Measurements from ENCODE around the gene AGL.

Gene AGL

GRCh38 chr1:99849744-99850458 lies at the start of gene AGL:
AGL (plus strand) TSS chr1:99850361; CDS start chr1:99851043, 682 bp downstream.
- H3K4me3 ChIP-seq (ENCODE audit: low read depth, low read length), result peak within 1 kb of the TSS; percentile 55
- H3K27me3 ChIP-seq (ENCODE audit: insufficient read depth, low read depth, severe bottlenecking), result no peaks in the 10 kb centered on the region
- TF ChIP-seq CTCF (IDR thresholded peaks at IDR 0.05; ENCODE audit: low read depth, low read length), result no peak
- DNase-seq, result peak; percentile 86
- H3K27ac ChIP-seq, result peak within 1 kb of the TSS; percentile 81
- peaks cover 6% of the 10 kb centered on the region for H3K36me3 ChIP-seq
- H3K9me3 ChIP-seq (ENCODE audit: severe bottlenecking), result no peaks in the 10 kb centered on the region

GRCh38 chr1:99801584-99801983 lies 48.6 kb upstream of the AGL start:
- H3K27me3 ChIP-seq (ENCODE audit: insufficient read depth, low read depth, severe bottlenecking), result no peaks in the 10 kb centered on the region
- no peaks in the 10 kb centered on the region for H3K9me3 ChIP-seq (ENCODE audit: severe bottlenecking)
- H3K27ac ChIP-seq, result no peak overlapping the region
- no peak overlapping the region for H3K4me3 ChIP-seq (ENCODE audit: low read depth, low read length)
- no peaks in the 10 kb centered on the region for H3K36me3 ChIP-seq
- no peak for DNase-seq
- no peak for TF ChIP-seq CTCF (IDR thresholded peaks at IDR 0.05; ENCODE audit: low read depth, low read length)

- Histone ChIP-seq H3K4me3 (ENCODE audit: low read depth, low read length) (no peak overlapping the region), H3K9me3 (ENCODE audit: severe bottlenecking) (no peaks in the 10 kb centered on the region), H3K27me3 (ENCODE audit: insufficient read depth, low read depth, severe bottlenecking) (no peaks in the 10 kb centered on the region), H3K27ac (no peak overlapping the region), H3K36me3 (no peaks in the 10 kb centered on the region)
- no peak for TF ChIP-seq CTCF (IDR thresholded peaks at IDR 0.05; ENCODE audit: low read depth, low read length)
- DNase-seq, result no peak
Observed at GRCh38 chr1:99806882-99807281, 43.3 kb upstream of the AGL start.

- H3K4me3 ChIP-seq (ENCODE audit: low read depth, low read length), result no peak overlapping the region
- H3K27me3 ChIP-seq (ENCODE audit: insufficient read depth, low read depth, severe bottlenecking), result no peaks in the 10 kb centered on the region
- no peaks in the 10 kb centered on the region for H3K36me3 ChIP-seq
- DNase-seq, result peak; percentile 45
- no peak overlapping the region for H3K27ac ChIP-seq
- 0 out of 2 replicates have a peak, but pooled peaks have one; percentile 10 for TF ChIP-seq CTCF (IDR thresholded peaks at IDR 0.05; ENCODE audit: low read depth, low read length)
- H3K9me3 ChIP-seq (ENCODE audit: severe bottlenecking), result no peaks in the 10 kb centered on the region
Observed at GRCh38 chr1:99808391-99809115, 41.6 kb upstream of the AGL start.

- Histone ChIP-seq H3K27ac (peak overlapping the region; percentile 3; the same call in 1 of the 2 replicates), H3K27me3 (ENCODE audit: insufficient read depth, low read depth, severe bottlenecking) (no peaks in the 10 kb centered on the region), H3K36me3 (no peaks in the 10 kb centered on the region), H3K4me3 (ENCODE audit: low read depth, low read length) (no peak overlapping the region), H3K9me3 (ENCODE audit: severe bottlenecking) (no peaks in the 10 kb centered on the region)
- no peak for TF ChIP-seq CTCF (IDR thresholded peaks at IDR 0.05; ENCODE audit: low read depth, low read length)
- DNase-seq, result peak; percentile 33
Observed at GRCh38 chr1:99811075-99811474, 39.1 kb upstream of the AGL start.

Data from WERI-Rb-1 (cell line).